IPS DF 6.9 (cell line): ENCODE measurements around the gene PRR12.

Experiments used
- DNase-seq: peaks from one replicate; pipeline ENCODE4 v3.0.0-alpha.2; 2013; ENCODE audit warnings: low read depth, low spot score
- H3K27ac ChIP-seq: one replicate; pipeline ENCODE4 v1.5.1; 2013; ENCODE audit warnings: low read length, control low read depth
- H3K27me3 ChIP-seq: 2 replicates; pipeline ENCODE4 v1.6.1; 2013; ENCODE audit warnings: mild to moderate bottlenecking, low read length; ENCODE audit not compliant: control insufficient read depth, insufficient read depth
- H3K36me3 ChIP-seq: 2 replicates; pipeline ENCODE4 v1.6.1; 2013; ENCODE audit warnings: low read length; ENCODE audit not compliant: control insufficient read depth, insufficient read depth
- H3K4me1 ChIP-seq: 2 replicates; pipeline ENCODE4 v1.6.1; 2013; ENCODE audit warnings: low read length; ENCODE audit not compliant: control insufficient read depth, insufficient read depth
- H3K4me3 ChIP-seq: 2 replicates; pipeline ENCODE4 v1.5.1; 2013; ENCODE audit warnings: mild to moderate bottlenecking, low read length
- H3K9me3 ChIP-seq: 2 replicates; pipeline ENCODE4 v1.6.1; 2013; ENCODE audit warnings: low read length, inconsistent platforms; ENCODE audit not compliant: control insufficient read depth, insufficient read depth
- WGBS: extraction: QIAGEN DNeasy Blood & Tissue Kit; methylation state at CpG from one replicate; pipeline ENCODE4 v1.1.7; 2013; ENCODE audit warnings: mixed read lengths, missing lambda C conversion rate; ENCODE audit not compliant: insufficient read length, insufficient coverage; 5-methylcytosine and 5-hydroxymethylcytosine counted together

The PRR12 gene

GRCh38 chr19:49579947-49580263 lies 11.1 kb upstream of the PRR12 start:
- H3K4me3 ChIP-seq: peak overlapping the region; percentile 92
- DNase-seq: no peak
- H3K4me1 ChIP-seq: no peaks in the 10 kb centered on the region
- no CpG with 5 or more reads among the region's 8 CpGs for WGBS
- H3K36me3 ChIP-seq: no peaks in the 10 kb centered on the region; the same call in 1 of the 2 replicates
- H3K27me3 ChIP-seq: no peaks in the 10 kb centered on the region
- no peak overlapping the region for H3K27ac ChIP-seq
- H3K9me3 ChIP-seq: no peaks in the 10 kb centered on the region

- no CpG with 5 or more reads among the region's 31 CpGs for WGBS
- Histone ChIP-seq H3K9me3 (no peaks in the 10 kb centered on the region), H3K27me3 (no peaks in the 10 kb centered on the region), H3K36me3 (no peaks in the 10 kb centered on the region; the same call in 1 of the 2 replicates), H3K4me1 (no peaks in the 10 kb centered on the region), H3K27ac (no peak within 1 kb of the TSS), H3K4me3 (peak within 1 kb of the TSS; percentile 92)
- DNase-seq: no peak
Observed at GRCh38 chr19:49580264-49581006, 10.5 kb upstream of the PRR12 start, which contains the start of gene NOSIP. TSS of gene NOSIP (minus strand) at chr19:49580556. CDS start at chr19:49560691, 19,865 bp downstream.

- Histone ChIP-seq H3K4me3 (peak within 1 kb of the TSS; percentile 92), H3K36me3 (no peaks in the 10 kb centered on the region; the same call in 1 of the 2 replicates), H3K4me1 (no peaks in the 10 kb centered on the region), H3K27ac (no peak within 1 kb of the TSS), H3K9me3 (no peaks in the 10 kb centered on the region), H3K27me3 (no peaks in the 10 kb centered on the region)
- WGBS: no CpG with 5 or more reads among the region's 15 CpGs
- DNase-seq: no peak
Observed at GRCh38 chr19:49581007-49581508, 9.9 kb upstream of the PRR12 start, which contains the start of gene PRRG2. TSS of gene PRRG2 (plus strand) at chr19:49581316. CDS start at chr19:49583220, 1,904 bp downstream.

GRCh38 chr19:49583239-49583638 lies 7.7 kb upstream of the PRR12 start:
- Histone ChIP-seq H3K27me3 (no peaks in the 10 kb centered on the region), H3K27ac (no peak overlapping the region), H3K4me1 (no peaks in the 10 kb centered on the region), H3K36me3 (no peaks in the 10 kb centered on the region), H3K4me3 (no peak overlapping the region), H3K9me3 (no peaks in the 10 kb centered on the region)
- WGBS: no CpG with 5 or more reads among the region's 2 CpGs
- no peak for DNase-seq

- no peak for DNase-seq
- H3K27me3 ChIP-seq: no peaks in the 10 kb centered on the region
Observed at GRCh38 chr19:49585023-49585422, 6.0 kb upstream of the PRR12 start.

GRCh38 chr19:49587227-49587626 lies 3.8 kb upstream of the PRR12 start:
- Histone ChIP-seq H3K27me3 (no peaks in the 10 kb centered on the region), H3K4me3 (no peak overlapping the region), H3K27ac (no peak overlapping the region), H3K9me3 (no peaks in the 10 kb centered on the region), H3K4me1 (no peaks in the 10 kb centered on the region), H3K36me3 (no peaks in the 10 kb centered on the region)
- no peak for DNase-seq
- WGBS: no CpG with 5 or more reads among the region's 8 CpGs

More at GRCh38 chr19:49585023-49585422, 6.0 kb upstream of the PRR12 start:
- no CpG with 5 or more reads among the region's 8 CpGs for WGBS
- Histone ChIP-seq H3K9me3 (no peaks in the 10 kb centered on the region), H3K27ac (no peak overlapping the region), H3K4me3 (no peak overlapping the region), H3K4me1 (no peaks in the 10 kb centered on the region), H3K36me3 (no peaks in the 10 kb centered on the region)

- Histone ChIP-seq H3K36me3 (no peaks in the 10 kb centered on the region), H3K27ac (no peak overlapping the region), H3K4me1 (no peaks in the 10 kb centered on the region), H3K4me3 (no peak overlapping the region), H3K9me3 (no peaks in the 10 kb centered on the region), H3K27me3 (no peaks in the 10 kb centered on the region)
- DNase-seq: no peak
- WGBS: no CpG with 5 or more reads among the region's 18 CpGs
Observed at GRCh38 chr19:49588365-49589122, 2.4 kb upstream of the PRR12 start.

GRCh38 chr19:49589502-49589905 lies 1.5 kb upstream of the PRR12 start:
- WGBS: no CpG with 5 or more reads among the region's 5 CpGs
- H3K4me1 ChIP-seq: no peaks in the 10 kb centered on the region
- H3K36me3 ChIP-seq: peaks cover 5% of the 10 kb centered on the region

GRCh38 chr19:49590071-49590970 lies 661 bp upstream of the PRR12 start:
- peak overlapping the region; percentile 4 for H3K27ac ChIP-seq
- H3K9me3 ChIP-seq: no peaks in the 10 kb centered on the region
- WGBS: no CpG with 5 or more reads among the region's 58 CpGs
- H3K36me3 ChIP-seq: peaks cover 12% of the 10 kb centered on the region
- peak overlapping the region; percentile 69 for H3K4me3 ChIP-seq
- peak; percentile 98 for DNase-seq
- H3K4me1 ChIP-seq: no peaks in the 10 kb centered on the region
- H3K27me3 ChIP-seq: no peaks in the 10 kb centered on the region

More at GRCh38 chr19:49589502-49589905, 1.5 kb upstream of the PRR12 start:
- no peak for DNase-seq
- Histone ChIP-seq H3K4me3 (no peak overlapping the region), H3K27ac (no peak overlapping the region), H3K9me3 (no peaks in the 10 kb centered on the region), H3K27me3 (no peaks in the 10 kb centered on the region)
